ENCODE results near the gene COL19A1. TPM values are rescaled to one million over a fixed set of nuclear protein-coding genes. Genes with fewer than 3 reads are reported as not detected.
A peak's percentile ranks its signal among the peaks of the same experiment; 100 is the strongest.
"Not testable (repeated sequence)": the region's sequence is repeated elsewhere in the genome, so short reads cannot be mapped to it uniquely, and the experiment has no call there.

The COL19A1 gene
- total and polyA plus RNA-seq, 4 donors: 1.4 to 6.7 (median 2.9) TPM

DNA sequence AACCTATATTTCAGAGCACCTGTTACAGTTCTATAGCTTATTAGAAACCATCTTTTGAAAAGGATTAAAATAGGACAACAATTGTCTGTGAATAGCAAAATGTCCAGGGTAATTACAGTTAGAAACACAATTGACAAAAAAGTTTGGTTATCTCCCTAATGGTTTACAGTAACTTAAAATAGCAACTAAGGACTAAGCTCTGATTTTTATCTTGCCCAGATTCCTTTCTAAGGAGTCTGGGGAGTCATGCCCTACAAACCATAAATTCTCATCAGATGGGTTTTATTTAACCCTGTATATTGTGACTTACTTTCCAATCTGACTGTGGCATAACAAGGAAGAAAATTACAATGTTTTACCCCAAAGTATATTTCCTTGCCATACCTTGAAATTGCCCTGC, 26.9 kb downstream of the COL19A1 start:
- not testable (repeated sequence) for H3K36me3 ChIP-seq (ENCODE audit: control insufficient read depth, insufficient read depth, low read length); H3K4me3 ChIP-seq (ENCODE audit: low read depth, low read length); H3K9me3 ChIP-seq (ENCODE audit: control insufficient read depth, insufficient read depth, low read length); H3K27ac ChIP-seq (ENCODE audit: low read depth, low read length); H3K27me3 ChIP-seq (ENCODE audit: control insufficient read depth, insufficient read depth, low read length); H3K4me1 ChIP-seq (ENCODE audit: control insufficient read depth, insufficient read depth, low read length); DNase-seq (ENCODE audit: low read depth in 4 of 6, low spot score in 6 of 6)

DNA sequence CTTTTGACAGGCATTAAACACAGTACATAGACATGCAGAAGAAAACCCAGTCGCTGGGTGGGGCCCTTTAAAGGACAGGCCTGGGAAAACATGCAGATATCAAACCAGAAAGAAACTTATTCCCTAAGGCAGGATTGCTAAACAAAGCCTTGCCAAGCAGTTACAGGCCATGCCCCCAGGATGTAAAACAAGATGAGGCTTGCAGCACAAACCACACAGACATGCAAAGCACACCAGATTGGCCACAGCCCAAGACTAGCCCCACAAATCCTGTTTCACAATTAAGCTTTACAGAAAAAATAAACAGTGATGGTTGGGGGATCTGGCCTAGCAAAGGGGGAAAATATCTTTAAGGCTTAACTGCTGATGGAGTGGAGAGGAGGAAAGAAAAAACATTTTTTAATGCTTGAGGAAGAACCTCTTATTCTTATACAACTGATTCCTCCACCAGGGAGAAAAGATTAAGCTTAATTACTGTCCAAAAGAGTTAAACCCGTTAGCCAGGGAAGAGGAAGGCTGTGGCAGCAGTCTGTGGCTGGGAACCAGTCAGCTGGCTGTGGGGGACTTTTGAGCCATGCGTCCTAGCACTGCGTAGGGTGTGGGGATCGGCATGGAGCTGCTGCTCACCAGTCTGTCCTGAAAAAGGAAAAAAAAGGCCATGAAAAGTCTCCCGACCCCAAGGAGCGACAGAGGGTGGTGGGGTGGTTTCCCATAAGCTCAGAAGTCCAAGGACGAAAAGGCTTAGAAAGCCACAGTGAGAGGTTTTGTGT, 28.4 kb downstream of the COL19A1 start:
- no peak overlapping the region for H3K4me3 ChIP-seq (ENCODE audit: low read depth, low read length)
- no peaks in the 10 kb centered on the region for H3K4me1 ChIP-seq (ENCODE audit: control insufficient read depth, insufficient read depth, low read length)
- H3K36me3 ChIP-seq (ENCODE audit: control insufficient read depth, insufficient read depth, low read length): no peaks in the 10 kb centered on the region
- peaks cover 2% of the 10 kb centered on the region for H3K9me3 ChIP-seq (ENCODE audit: control insufficient read depth, insufficient read depth, low read length)
- no peaks in the 10 kb centered on the region for H3K27me3 ChIP-seq (ENCODE audit: control insufficient read depth, insufficient read depth, low read length)
- WGBS (ENCODE audit: insufficient coverage): 71% methylated on average over 3 of the region's 8 CpGs
- no peak overlapping the region for H3K27ac ChIP-seq (ENCODE audit: low read depth, low read length)
- DNase-seq (ENCODE audit: low read depth in 4 of 6, low spot score in 6 of 6): peak in 1 of 6 donors; percentile 9

- Histone ChIP-seq H3K27ac (ENCODE audit: low read depth, low read length) (no peak overlapping the region), H3K27me3 (ENCODE audit: control insufficient read depth, insufficient read depth, low read length) (no peaks in the 10 kb centered on the region), H3K36me3 (ENCODE audit: control insufficient read depth, insufficient read depth, low read length) (no peaks in the 10 kb centered on the region), H3K9me3 (ENCODE audit: control insufficient read depth, insufficient read depth, low read length) (peaks cover 2% of the 10 kb centered on the region), H3K4me3 (ENCODE audit: low read depth, low read length) (no peak overlapping the region), H3K4me1 (ENCODE audit: control insufficient read depth, insufficient read depth, low read length) (no peaks in the 10 kb centered on the region)
- WGBS (ENCODE audit: insufficient coverage): 100% methylated on average over 1 of the region's 4 CpGs
- DNase-seq (ENCODE audit: low read depth in 4 of 6, low spot score in 6 of 6): no peak
Observed at GRCh38 chr6:69895396-69895795, 29.0 kb downstream of the COL19A1 start.

DNA sequence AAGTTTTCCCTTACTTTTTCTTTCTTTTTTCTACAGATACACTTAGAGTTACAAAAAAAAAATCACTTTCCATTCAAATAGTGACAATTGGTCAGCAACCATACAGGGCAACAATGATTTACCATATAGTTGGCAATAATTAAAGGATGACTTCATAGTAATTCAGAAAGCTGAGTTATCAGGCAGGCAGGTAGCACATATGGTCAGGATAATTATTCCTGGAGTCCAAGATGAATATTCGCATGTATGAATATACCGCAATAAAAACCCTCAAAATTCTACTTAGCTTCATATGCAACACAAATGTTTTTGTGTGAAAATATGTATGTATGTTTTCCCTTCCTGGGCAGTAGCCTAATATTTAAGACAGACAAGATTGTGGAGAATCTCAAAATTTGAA, 34.5 kb downstream of the COL19A1 start:
- DNase-seq (ENCODE audit: low read depth in 4 of 6, low spot score in 6 of 6): no peak
- WGBS (ENCODE audit: insufficient coverage): no CpG with 5 or more reads among the region's 2 CpGs
- Histone ChIP-seq H3K4me3 (ENCODE audit: low read depth, low read length) (no peak overlapping the region), H3K27ac (ENCODE audit: low read depth, low read length) (no peak overlapping the region), H3K27me3 (ENCODE audit: control insufficient read depth, insufficient read depth, low read length) (no peaks in the 10 kb centered on the region), H3K36me3 (ENCODE audit: control insufficient read depth, insufficient read depth, low read length) (no peaks in the 10 kb centered on the region), H3K9me3 (ENCODE audit: control insufficient read depth, insufficient read depth, low read length) (no peaks in the 10 kb centered on the region), H3K4me1 (ENCODE audit: control insufficient read depth, insufficient read depth, low read length) (no peaks in the 10 kb centered on the region)

GRCh38 chr6:69901361-69901760, 35.0 kb downstream of the COL19A1 start:
- WGBS (ENCODE audit: insufficient coverage): 90% methylated on average over 2 of the region's 3 CpGs
- Histone ChIP-seq H3K9me3 (ENCODE audit: control insufficient read depth, insufficient read depth, low read length) (no peaks in the 10 kb centered on the region), H3K27me3 (ENCODE audit: control insufficient read depth, insufficient read depth, low read length) (no peaks in the 10 kb centered on the region), H3K36me3 (ENCODE audit: control insufficient read depth, insufficient read depth, low read length) (no peaks in the 10 kb centered on the region), H3K27ac (ENCODE audit: low read depth, low read length) (no peak overlapping the region), H3K4me1 (ENCODE audit: control insufficient read depth, insufficient read depth, low read length) (no peaks in the 10 kb centered on the region), H3K4me3 (ENCODE audit: low read depth, low read length) (no peak overlapping the region)
- DNase-seq (ENCODE audit: low read depth in 4 of 6, low spot score in 6 of 6): no peak

DNA sequence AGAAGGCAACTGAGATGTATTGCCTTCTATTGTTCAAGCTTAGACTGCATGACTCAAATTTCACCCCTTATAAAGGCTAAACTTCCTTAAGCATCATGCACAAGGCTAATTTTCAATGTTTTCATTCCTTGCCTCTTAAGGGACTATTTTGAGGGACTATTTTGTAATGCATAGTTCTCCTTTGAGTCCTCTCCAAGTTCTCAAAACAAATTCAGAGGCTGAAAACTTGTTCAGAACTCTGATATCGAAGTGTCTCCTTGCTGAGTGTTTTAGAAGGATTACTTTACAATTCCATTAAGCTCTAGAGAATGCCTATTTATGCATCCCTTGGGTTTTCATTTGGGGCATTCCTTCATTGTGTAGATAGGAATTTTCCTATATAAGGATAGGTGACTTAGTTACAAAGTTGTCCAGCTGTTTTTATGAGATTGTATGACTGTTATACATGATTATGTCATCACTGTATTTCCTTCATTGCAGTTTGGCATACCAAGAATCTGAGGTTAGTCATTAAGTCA, 41.7 kb downstream of the COL19A1 start:
- no peaks in the 10 kb centered on the region for H3K4me1 ChIP-seq (ENCODE audit: control insufficient read depth, insufficient read depth, low read length)
- no peak overlapping the region for H3K27ac ChIP-seq (ENCODE audit: low read depth, low read length)
- H3K27me3 ChIP-seq (ENCODE audit: control insufficient read depth, insufficient read depth, low read length): no peaks in the 10 kb centered on the region
- no peak for DNase-seq (ENCODE audit: low read depth in 4 of 6, low spot score in 6 of 6)
- H3K36me3 ChIP-seq (ENCODE audit: control insufficient read depth, insufficient read depth, low read length): no peaks in the 10 kb centered on the region
- no CpG with 5 or more reads among the region's 1 CpG for WGBS (ENCODE audit: insufficient coverage)
- H3K9me3 ChIP-seq (ENCODE audit: control insufficient read depth, insufficient read depth, low read length): no peaks in the 10 kb centered on the region
- H3K4me3 ChIP-seq (ENCODE audit: low read depth, low read length): no peak overlapping the region

DNA sequence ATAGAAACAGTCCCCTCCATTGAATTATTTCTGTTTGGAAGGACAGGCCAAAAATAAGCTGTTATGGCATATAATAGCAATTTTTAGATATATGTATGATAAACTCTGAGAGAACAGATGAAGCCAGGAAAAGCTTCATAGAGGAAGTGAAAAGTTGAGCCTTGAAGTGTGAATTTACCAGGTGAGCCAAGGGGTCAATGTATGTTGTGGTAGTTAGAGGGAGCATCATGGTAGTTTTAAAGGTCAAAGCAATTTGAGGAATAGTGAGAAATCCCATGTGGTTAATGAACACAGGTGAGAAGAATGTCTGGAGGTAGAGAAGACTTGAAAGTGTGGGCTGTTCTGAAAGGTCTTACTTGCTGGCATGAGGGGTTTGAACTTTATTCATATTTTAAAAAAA, 47.0 kb downstream of the COL19A1 start:
- DNase-seq (ENCODE audit: low read depth in 4 of 6, low spot score in 6 of 6): no peak
- Histone ChIP-seq H3K27me3 (ENCODE audit: control insufficient read depth, insufficient read depth, low read length) (no peaks in the 10 kb centered on the region), H3K4me3 (ENCODE audit: low read depth, low read length) (no peak overlapping the region), H3K27ac (ENCODE audit: low read depth, low read length) (no peak overlapping the region), H3K4me1 (ENCODE audit: control insufficient read depth, insufficient read depth, low read length) (no peaks in the 10 kb centered on the region), H3K36me3 (ENCODE audit: control insufficient read depth, insufficient read depth, low read length) (no peaks in the 10 kb centered on the region), H3K9me3 (ENCODE audit: control insufficient read depth, insufficient read depth, low read length) (no peaks in the 10 kb centered on the region)

DNA sequence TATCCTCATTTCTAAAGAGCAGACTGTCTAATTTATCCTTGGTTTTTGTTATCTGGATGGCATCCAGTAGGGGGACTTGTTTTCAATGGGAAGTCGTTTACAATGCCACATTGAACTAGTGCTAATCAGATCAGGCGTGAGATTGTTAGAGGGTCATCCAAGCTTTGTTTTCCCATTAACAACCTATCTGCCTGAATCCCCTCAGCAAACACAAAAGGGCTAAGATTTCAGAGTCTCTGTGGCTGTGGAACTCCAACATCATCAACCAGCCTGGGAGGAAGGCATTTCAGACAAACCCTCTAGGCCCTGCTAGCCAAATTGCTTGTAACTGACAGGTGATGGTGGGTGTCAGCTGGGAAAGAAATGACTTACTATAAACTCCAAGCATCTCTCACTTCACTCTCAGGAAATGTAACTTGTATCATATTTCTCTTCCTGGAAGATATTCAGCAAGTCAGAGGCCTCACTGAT, 47.7 kb downstream of the COL19A1 start:
- peak in 4 of 6 donors; percentile 1 to 54 (median 6) for DNase-seq (ENCODE audit: low read depth in 4 of 6, low spot score in 6 of 6)
- H3K4me3 ChIP-seq (ENCODE audit: low read depth, low read length): no peak overlapping the region
- H3K36me3 ChIP-seq (ENCODE audit: control insufficient read depth, insufficient read depth, low read length): no peaks in the 10 kb centered on the region
- H3K4me1 ChIP-seq (ENCODE audit: control insufficient read depth, insufficient read depth, low read length): no peaks in the 10 kb centered on the region
- no peaks in the 10 kb centered on the region for H3K9me3 ChIP-seq (ENCODE audit: control insufficient read depth, insufficient read depth, low read length)
- no peaks in the 10 kb centered on the region for H3K27me3 ChIP-seq (ENCODE audit: control insufficient read depth, insufficient read depth, low read length)
- no peak overlapping the region for H3K27ac ChIP-seq (ENCODE audit: low read depth, low read length)
- 33% methylated on average over 1 of the region's 2 CpGs for WGBS (ENCODE audit: insufficient coverage)

- DNase-seq (ENCODE audit: low read depth in 4 of 6, low spot score in 6 of 6): no peak
- Histone ChIP-seq H3K27ac (ENCODE audit: low read depth, low read length) (no peak overlapping the region), H3K27me3 (ENCODE audit: control insufficient read depth, insufficient read depth, low read length) (no peaks in the 10 kb centered on the region), H3K4me1 (ENCODE audit: control insufficient read depth, insufficient read depth, low read length) (no peaks in the 10 kb centered on the region), H3K36me3 (ENCODE audit: control insufficient read depth, insufficient read depth, low read length) (no peaks in the 10 kb centered on the region), H3K9me3 (ENCODE audit: control insufficient read depth, insufficient read depth, low read length) (no peaks in the 10 kb centered on the region), H3K4me3 (ENCODE audit: low read depth, low read length) (no peak overlapping the region)
- WGBS (ENCODE audit: insufficient coverage): no CpG with 5 or more reads among the region's 2 CpGs
Observed at GRCh38 chr6:69915346-69915745, 49.0 kb downstream of the COL19A1 start.

DNA sequence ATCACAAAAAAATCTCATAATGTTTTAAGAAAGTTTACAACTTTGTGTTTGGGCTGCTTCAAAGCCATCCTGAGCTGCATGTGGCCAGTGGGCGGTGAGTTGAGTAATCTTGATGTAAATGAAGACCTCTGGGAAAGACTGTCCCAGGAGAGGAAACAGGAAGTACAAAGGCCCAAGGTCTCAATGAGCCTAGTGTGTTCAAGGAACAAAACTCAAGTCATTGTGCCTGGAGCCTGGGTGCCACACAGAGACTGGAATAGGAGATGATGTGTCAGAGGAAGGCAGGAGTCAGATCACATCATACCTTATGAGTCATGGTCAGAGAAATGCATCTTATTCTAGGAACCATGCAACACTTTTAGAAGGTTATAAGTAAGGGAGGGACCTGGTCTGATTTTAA, 51.5 kb downstream of the COL19A1 start:
- Histone ChIP-seq H3K36me3 (ENCODE audit: control insufficient read depth, insufficient read depth, low read length) (no peaks in the 10 kb centered on the region), H3K27ac (ENCODE audit: low read depth, low read length) (no peak overlapping the region), H3K9me3 (ENCODE audit: control insufficient read depth, insufficient read depth, low read length) (no peaks in the 10 kb centered on the region), H3K27me3 (ENCODE audit: control insufficient read depth, insufficient read depth, low read length) (no peaks in the 10 kb centered on the region), H3K4me1 (ENCODE audit: control insufficient read depth, insufficient read depth, low read length) (no peaks in the 10 kb centered on the region), H3K4me3 (ENCODE audit: low read depth, low read length) (no peak overlapping the region)
- 92% methylated on average over 1 of the region's 1 CpG for WGBS (ENCODE audit: insufficient coverage)
- DNase-seq (ENCODE audit: low read depth in 4 of 6, low spot score in 6 of 6): no peak
